ENCODE results near the gene SIRPA. TPM values are rescaled to one million over a fixed set of nuclear protein-coding genes. Genes with fewer than 3 reads are reported as not detected.
A peak's percentile ranks its signal among the peaks of the same experiment; 100 is the strongest.

SIRPA gene
- total and polyA plus RNA-seq, 2 of the 4 experiments (the other 2 are of a cell fraction): 9.9 to 40.2 TPM

DNA sequence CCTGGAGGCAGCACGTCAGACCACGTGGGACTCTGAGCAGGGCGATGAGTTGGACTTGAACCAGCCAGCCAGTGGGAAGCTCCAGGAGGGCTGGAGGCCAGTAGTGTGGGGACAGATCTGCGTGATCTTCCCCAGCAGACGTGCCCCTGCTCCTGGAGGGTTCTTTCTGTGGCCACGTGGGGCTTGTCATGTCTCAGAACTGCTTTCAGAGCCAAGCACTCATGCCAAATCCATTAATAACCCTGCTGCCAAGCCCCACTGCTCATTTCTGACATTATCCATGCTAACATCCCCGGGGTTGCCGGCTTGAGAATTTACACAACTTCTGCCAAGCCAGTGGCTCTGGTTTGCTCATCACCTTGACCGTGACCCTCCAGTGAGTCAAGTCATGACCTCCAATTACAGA is 38.3 kb downstream of the SIRPA start:
- Histone ChIP-seq H3K79me1 (ENCODE audit: low read depth in 1 of 2, low read length in 2 of 2) (no peaks in the 10 kb centered on the region), H2BK5ac (ENCODE audit: low read depth, low read length, poor library complexity, severe bottlenecking) (no peak overlapping the region), H3K4me1 (ENCODE audit: control insufficient read depth, insufficient read depth, low read length) (peaks cover 14% of the 10 kb centered on the region), H2BK20ac (ENCODE audit: low read depth, low read length) (no peak overlapping the region), H3K4ac (ENCODE audit: low read depth, low read length) (no peak overlapping the region), H3K9me3 (ENCODE audit: control insufficient read depth, insufficient read depth, low read length) (no peaks in the 10 kb centered on the region), H2AFZ (replicated peaks; ENCODE audit: low read length, poor library complexity) (no peak overlapping the region), H3K14ac (replicated peaks; ENCODE audit: low read depth, low read length) (no peak overlapping the region), H4K5ac (ENCODE audit: low read depth, low read length) (no peak overlapping the region), H3K9ac (ENCODE audit: low read depth, low read length) (no peak overlapping the region), H4K8ac (ENCODE audit: low read depth in 2 of 2, low read length in 2 of 2) (no peak overlapping the region), H3K4me2 (ENCODE audit: low read depth, low read length) (no peak overlapping the region), H2BK15ac (ENCODE audit: low read depth, low read length) (no peak overlapping the region), H3K56ac (ENCODE audit: extremely low read depth, insufficient read depth, low read length) (no peak overlapping the region), H3K4me3 (ENCODE audit: insufficient read depth, low read depth, low read length) (no peak overlapping the region), H3K27me3 (ENCODE audit: control insufficient read depth, insufficient read depth, low read length) (no peaks in the 10 kb centered on the region), H2BK120ac (ENCODE audit: low read depth, low read length) (no peak overlapping the region), H4K91ac (ENCODE audit: insufficient read depth, low read depth, low read length) (no peak overlapping the region), H3K23ac (ENCODE audit: low read depth, low read length) (no peak overlapping the region), H2AK9ac (replicated peaks; ENCODE audit: low read depth, low read length, poor library complexity) (peak overlapping the region; percentile 6), H3K9me1 (ENCODE audit: insufficient read depth, low read length) (peaks cover 7% of the 10 kb centered on the region), H2AK5ac (ENCODE audit: low read depth, low read length) (no peak overlapping the region), H3K18ac (ENCODE audit: low read depth, low read length) (no peak overlapping the region), H4K20me1 (ENCODE audit: insufficient read depth, low read length) (peaks cover 3% of the 10 kb centered on the region; the same call in 1 of the 2 replicates), H3K27ac (ENCODE audit: insufficient read depth, low read length) (no peak overlapping the region), H3K36me3 (ENCODE audit: control insufficient read depth, insufficient read depth, low read length) (peaks cover 23% of the 10 kb centered on the region)
- dilution Hi-C loops (cut with HindIII; ENCODE audit: low sequenced_read_pairs, unreplicated experiment) (no loop called here), intact Hi-C loops (cut with micrococcal nuclease) (no loop called here), in situ Hi-C loops (cut with MboI; ENCODE audit: low sequenced_read_pairs) (no loop called here)
- DNase-seq (peak; percentile 36), ATAC-seq (ENCODE audit: low read depth) (peak; percentile 38)
- POLR2A ChIA-PET (ENCODE audit: unreplicated experiment): no interaction called here
- WGBS, 2 experiments (ENCODE audit: extremely low coverage in 2 of 2, insufficient read length in 1 of 2): no CpG with 5 or more reads among the region's 9 CpGs
- CTCF ChIA-PET: interaction anchor here (0.7 to 1.5 kb wide), 2 partner anchors 10 to 32 kb away, joined by 3 read pairs; no protein-coding TSS in a partner anchor
- TF ChIP-seq, protein P1, sequence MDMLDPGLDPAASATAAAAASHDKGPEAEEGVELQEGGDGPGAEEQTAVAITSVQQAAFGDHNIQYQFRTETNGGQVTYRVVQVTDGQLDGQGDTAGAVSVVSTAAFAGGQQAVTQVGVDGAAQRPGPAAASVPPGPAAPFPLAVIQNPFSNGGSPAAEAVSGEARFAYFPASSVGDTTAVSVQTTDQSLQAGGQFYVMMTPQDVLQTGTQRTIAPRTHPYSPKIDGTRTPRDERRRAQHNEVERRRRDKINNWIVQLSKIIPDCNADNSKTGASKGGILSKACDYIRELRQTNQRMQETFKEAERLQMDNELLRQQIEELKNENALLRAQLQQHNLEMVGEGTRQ (IDR thresholded peaks at IDR 0.05; ENCODE audit: low read depth, low read length): peak; percentile 49; the same call in 1 of the 2 replicates
- TF ChIP-seq RCOR1 (IDR thresholded peaks at IDR 0.05; ENCODE audit: insufficient replicate concordance, low read length): no peak
- no TSS peak for BruUV-seq (replicated peaks)
